Epithelial cell of esophagus (primary cell): ENCODE measurements around the gene CCDC124.
"Not testable (repeated sequence)": the region's sequence is repeated elsewhere in the genome, so short reads cannot be mapped to it uniquely, and the experiment has no call there.

ENCODE experiments used
- DNase-seq: peaks from one replicate; pipeline ENCODE4 v3.0.0; 2010; ENCODE audit warnings: low read depth
- H3K4me3 ChIP-seq: 2 replicates; pipeline ENCODE4 v1.5.1; 2011; ENCODE audit warnings: mild to moderate bottlenecking, low read length, control low read depth
- TF ChIP-seq, protein P1 (sequence below): IDR thresholded peaks from 2 replicates; pipeline ENCODE4 v1.5.1; 2011; ENCODE audit warnings: low read depth, mild to moderate bottlenecking, low read length, control low read depth, inconsistent platforms; ENCODE audit not compliant: insufficient read depth; ENCODE audit errors: missing control alignments

CCDC124 gene

DNA sequence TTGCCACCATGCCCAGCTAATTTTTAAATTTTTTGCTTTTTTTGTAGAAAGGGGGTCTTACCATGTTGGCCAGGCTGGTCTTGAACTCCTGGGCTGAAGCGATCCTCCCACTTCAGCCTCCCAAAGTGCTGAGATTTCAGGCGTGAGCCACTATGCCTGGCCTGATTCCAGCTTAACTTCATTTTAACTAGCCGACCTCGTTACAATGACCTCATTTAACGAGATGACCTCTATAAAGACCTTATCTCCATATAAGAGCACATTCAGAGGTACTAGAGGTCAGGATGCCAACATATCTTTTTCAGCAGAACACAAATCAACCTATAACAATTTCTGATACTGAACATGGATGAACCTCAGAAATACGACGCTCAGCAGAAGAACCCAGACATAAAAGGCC lies 44.7 kb downstream of the CCDC124 start:
- H3K4me3 ChIP-seq = no peak overlapping the region
- TF ChIP-seq, protein P1, sequence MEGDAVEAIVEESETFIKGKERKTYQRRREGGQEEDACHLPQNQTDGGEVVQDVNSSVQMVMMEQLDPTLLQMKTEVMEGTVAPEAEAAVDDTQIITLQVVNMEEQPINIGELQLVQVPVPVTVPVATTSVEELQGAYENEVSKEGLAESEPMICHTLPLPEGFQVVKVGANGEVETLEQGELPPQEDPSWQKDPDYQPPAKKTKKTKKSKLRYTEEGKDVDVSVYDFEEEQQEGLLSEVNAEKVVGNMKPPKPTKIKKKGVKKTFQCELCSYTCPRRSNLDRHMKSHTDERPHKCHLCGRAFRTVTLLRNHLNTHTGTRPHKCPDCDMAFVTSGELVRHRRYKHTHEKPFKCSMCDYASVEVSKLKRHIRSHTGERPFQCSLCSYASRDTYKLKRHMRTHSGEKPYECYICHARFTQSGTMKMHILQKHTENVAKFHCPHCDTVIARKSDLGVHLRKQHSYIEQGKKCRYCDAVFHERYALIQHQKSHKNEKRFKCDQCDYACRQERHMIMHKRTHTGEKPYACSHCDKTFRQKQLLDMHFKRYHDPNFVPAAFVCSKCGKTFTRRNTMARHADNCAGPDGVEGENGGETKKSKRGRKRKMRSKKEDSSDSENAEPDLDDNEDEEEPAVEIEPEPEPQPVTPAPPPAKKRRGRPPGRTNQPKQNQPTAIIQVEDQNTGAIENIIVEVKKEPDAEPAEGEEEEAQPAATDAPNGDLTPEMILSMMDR = no peak
- DNase-seq = no peak

DNA sequence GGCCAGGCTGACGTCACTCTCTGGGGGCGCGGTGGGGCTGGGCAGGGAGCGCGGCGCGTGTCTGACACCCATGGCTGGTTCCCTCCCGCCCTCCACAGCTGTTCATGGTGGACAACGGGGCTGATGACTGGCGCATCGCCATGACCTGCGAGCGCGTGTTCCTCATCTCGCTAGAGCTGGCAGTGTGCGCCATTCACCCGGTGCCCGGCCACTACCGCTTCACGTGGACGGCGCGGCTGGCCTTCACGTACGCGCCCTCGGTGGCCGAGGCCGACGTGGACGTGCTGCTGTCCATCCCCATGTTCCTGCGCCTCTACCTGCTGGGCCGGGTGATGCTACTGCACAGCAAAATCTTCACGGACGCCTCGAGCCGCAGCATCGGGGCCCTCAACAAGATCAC lies 48.8 kb downstream of the CCDC124 start:
- DNase-seq = no peak
- no peak overlapping the region for H3K4me3 ChIP-seq
- TF ChIP-seq, protein P1 = no peak

DNA sequence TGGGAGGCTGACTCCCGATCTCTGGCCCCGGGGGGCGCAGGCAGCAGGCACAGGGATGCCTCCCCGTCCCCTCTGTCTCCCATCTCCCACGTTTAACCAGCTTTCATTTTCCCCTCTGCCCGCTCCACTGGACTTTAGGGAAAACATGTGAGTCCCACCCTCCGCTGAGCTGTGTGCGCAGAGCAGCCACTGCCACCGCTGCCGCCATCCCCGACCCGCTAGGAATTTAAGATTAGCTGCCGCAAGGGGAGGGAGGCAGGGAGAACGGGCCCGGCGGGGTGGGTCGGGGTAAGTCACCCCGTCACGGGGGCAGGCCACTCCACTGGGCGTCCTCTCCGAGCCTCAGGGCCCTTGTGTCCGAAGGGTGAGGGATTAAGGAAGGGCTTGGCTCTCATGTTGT lies 49.6 kb downstream of the CCDC124 start:
- TF ChIP-seq, protein P1 = no peak
- H3K4me3 ChIP-seq = no peak overlapping the region
- DNase-seq = no peak

DNA sequence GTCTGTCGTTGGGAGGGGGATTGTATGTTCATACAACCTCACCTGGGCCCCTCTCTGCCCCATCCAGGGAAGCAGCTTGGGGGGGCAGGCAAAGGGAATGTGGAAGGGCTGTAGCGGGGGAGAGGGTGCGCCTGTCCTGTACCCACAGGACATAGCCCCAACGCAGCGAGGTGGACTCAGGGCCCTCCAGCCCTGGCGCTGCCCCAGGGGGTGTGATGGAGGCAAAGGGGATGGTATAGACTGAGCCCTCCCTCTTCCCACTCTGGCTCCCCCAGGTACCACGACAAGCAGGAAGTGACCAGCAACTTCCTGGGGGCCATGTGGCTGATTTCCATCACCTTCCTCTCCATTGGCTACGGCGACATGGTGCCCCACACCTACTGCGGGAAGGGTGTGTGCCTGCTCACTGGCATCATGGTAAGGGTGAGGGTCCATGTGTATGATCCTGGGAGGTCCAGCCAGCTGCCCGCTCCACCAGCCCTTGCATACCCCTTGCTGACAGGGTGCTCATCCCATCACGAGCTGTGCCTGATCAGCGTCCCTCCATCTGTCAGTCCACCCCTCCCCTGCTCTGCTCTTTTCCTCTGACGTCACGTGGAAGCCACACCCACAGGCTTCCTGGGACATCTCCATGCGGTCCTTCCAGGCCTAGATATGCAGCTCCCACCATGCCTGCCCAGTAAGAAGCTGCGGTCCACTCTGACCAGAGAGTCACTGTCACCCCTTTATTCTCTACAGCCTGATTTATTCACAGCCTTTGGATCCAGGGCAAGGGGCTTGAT lies 52.4 kb downstream of the CCDC124 start:
- TF ChIP-seq, protein P1 = no peak
- no peak for DNase-seq
- H3K4me3 ChIP-seq = no peak overlapping the region

DNA sequence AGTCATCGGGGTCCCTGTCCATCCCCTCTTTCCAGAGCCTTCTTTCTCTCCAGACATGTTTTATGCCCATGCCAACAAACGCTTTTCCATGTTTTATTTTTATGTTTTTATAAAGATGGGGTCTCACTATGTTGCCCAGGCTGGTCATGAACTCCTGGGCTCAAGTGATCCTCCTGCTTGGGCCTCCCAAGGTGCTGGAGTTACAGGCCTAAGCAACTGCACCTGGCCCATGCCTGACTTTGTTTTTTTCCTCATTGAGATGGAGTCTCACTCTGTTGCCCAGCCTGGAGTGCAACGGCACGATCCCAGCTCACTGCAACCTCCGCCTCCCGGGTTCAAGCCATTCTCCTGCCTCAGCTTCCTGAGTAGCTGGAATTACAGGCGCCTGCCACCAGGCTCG lies 53.8 kb downstream of the CCDC124 start:
- H3K4me3 ChIP-seq, DNase-seq: not testable (repeated sequence)

DNA sequence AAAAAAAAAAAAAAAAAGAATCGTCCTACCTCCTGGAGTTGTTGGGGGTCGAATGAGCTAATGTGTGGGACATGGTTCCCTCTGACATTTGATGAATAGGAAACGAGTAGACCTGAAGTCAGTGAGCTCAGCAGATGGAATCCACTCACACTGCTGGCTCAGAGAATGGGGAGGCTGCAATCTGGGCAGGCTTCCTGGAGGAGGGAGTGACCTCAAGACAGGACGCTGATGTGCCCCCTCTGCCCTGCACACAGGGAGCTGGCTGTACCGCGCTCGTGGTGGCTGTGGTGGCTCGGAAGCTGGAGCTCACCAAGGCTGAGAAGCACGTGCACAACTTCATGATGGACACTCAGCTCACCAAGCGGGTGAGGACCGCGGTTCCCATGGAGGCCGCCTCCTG lies 55.3 kb downstream of the CCDC124 start:
- no peak overlapping the region for H3K4me3 ChIP-seq
- TF ChIP-seq, protein P1 = no peak
- DNase-seq = no peak

DNA sequence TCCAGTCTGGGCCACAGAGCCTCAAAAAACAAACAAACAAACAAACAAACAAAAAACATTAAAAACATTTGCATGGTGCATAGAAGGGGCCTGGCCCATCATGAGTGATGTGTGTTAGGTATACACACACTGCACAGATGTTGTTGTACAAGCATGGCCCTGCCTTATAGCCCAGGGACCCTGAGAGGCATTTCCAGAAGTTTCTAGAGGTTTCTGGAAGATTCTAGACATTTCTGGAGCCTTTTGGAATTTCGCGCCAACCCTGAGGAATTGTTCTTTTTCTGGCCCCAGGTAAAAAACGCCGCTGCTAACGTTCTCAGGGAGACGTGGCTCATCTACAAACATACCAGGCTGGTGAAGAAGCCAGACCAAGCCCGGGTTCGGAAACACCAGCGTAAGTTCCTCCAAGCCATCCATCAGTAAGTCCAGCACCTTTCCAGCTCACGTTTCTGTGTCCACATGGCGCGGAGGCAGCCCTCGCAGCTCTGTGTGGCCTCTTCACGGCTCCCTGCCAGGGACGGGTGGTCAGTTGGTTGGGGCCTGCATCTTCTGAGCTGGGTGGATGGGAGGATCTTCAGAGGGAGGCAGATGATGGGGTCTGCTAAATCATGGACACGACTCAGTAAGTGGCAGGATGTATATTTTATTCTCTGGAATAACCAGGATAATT lies 56.7 kb downstream of the CCDC124 start:
- TF ChIP-seq, protein P1 = no peak
- H3K4me3 ChIP-seq = no peak overlapping the region
- no peak for DNase-seq
